Stimulated activated CD4-positive, alpha-beta T cell treated with anti-CD3 and anti-CD28 coated beads, Interleukin-12 subunit alpha, Interleukin-12 subunit beta, amount 100 ng/mL, for 4 hours (primary cell): ENCODE results near the gene SLC13A5.
"Not testable (repeated sequence)": the region's sequence is repeated elsewhere in the genome, so short reads cannot be mapped to it uniquely, and the experiment has no call there.

Experiments used
- DNase-seq: peaks from one replicate; pipeline ENCODE4 v3.0.0-alpha.2; 2020

Gene SLC13A5

DNA sequence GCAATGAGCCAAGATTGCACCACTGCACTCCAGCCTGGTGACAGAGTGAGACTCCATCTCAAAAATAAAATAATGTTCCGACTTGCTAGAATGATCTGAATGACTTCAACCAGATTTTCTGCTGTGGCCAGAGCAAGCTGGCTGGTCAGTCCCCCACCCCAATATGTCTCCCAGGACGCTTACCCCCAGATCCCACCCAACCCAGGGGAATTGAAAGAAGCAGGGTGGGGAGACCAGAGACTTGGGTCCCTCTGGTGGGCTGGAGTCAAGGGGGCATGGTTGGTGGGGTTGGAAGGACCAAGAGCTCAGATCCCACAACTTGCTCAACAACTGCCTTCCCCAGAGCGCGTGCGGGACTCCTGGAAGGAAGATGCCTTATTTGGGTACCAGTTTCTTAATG is 54.8 kb downstream of the SLC13A5 start:
- DNase-seq: not testable (repeated sequence)

DNA sequence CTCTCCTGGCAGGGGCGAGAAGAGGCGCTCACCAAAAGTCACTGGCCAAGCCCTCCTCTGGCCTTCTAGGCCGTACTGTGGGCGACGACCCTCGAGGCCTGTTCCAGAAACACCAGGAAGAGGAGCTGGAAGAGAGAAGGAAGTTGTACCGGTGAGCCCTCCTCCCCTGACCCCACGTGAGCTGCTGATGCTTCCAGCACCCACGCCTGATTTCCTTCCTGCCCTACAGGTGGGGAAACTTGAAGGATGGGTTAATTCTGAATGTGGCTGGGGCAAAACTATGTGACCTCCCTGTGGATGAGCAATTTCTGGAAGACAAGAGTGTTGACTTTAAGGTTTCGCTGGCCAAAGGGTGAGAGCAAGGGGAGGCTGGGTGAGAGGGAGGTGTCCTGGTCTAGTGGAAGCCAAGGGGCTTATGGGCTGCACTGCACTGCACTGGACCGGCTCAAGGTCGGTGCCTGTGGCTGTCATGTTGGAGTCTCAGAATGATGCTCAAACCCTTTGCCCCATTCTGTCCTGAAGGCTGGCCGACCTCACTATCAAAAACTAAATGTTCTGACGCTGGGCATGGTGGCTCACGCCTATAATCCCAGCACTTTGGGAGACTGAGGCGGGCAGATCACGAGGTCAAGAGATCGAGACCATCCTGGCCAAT is 55.4 kb downstream of the SLC13A5 start:
- no peak for DNase-seq

DNA sequence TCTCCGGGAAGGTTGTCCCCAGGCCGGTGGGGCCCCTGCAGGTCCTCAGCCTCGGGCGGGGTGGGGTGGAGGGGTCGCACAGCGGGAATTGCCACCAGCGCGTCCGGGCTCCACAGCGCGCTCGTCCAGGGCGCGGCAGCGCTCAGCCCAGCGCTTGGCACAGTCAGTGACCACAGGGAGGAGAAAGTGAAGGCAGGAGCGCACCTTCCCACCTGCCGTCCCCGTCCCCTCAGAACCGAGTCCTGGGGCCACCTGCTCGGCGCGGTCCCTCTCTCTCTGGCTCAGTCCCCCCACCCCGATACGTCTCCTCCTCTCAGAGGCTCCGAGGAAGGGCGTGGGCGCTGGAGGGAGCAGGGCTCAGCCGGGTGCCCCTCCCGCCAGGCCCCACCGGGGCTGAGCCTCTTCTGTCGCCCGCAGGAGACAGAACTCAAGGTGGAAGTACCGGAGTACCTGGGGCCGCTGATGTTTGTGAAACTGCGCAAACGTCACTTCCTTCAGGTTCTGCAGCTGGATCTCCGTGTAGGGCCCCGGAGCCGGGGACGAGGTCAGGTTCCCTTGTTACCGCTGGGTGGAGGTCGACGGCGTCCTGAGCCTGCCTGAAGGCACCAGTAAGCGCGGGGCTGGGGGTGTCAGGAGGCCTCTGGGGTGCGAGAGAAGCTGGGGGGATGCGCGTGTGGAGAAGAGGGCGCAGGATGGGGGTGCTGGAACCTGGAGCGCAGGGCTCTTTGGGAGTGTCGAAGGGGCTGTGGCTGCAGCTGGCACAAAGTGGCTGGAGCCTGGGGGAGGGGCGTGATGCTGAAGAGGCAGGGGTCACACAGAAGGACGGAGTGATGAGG is 56.2 kb downstream of the SLC13A5 start:
- peak; percentile 55 for DNase-seq

DNA sequence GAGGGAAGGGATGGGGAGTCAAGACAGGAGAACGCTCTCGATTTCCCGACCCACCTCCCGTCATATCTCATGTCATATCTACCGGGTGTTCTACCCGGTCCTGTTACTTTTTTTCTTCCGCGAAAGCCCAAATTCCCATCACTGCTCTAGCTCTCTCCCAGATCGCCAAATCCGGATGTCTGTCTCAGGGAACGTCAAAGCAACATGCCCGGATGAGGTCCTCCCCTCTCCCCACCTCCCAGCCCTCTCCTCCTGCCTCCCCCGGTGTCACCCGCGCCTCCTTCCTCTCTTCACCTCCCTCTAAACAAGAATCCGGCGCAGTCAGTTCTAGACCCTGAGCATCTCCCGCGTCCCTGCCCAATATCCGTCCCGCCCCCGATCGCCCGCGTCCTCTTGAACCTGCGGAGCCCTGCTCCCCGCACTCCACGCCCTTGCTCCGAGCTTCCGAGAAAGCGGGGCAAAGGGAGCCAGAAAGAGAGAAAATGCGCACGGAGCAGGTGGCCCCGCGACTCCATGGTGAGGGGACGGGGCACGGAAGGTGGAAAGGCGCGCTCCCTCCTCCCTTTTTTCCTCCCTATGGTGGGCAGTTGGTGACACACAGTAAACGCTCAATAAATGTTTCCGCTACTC is 57.3 kb downstream of the SLC13A5 start:
- not testable (repeated sequence) for DNase-seq

DNA sequence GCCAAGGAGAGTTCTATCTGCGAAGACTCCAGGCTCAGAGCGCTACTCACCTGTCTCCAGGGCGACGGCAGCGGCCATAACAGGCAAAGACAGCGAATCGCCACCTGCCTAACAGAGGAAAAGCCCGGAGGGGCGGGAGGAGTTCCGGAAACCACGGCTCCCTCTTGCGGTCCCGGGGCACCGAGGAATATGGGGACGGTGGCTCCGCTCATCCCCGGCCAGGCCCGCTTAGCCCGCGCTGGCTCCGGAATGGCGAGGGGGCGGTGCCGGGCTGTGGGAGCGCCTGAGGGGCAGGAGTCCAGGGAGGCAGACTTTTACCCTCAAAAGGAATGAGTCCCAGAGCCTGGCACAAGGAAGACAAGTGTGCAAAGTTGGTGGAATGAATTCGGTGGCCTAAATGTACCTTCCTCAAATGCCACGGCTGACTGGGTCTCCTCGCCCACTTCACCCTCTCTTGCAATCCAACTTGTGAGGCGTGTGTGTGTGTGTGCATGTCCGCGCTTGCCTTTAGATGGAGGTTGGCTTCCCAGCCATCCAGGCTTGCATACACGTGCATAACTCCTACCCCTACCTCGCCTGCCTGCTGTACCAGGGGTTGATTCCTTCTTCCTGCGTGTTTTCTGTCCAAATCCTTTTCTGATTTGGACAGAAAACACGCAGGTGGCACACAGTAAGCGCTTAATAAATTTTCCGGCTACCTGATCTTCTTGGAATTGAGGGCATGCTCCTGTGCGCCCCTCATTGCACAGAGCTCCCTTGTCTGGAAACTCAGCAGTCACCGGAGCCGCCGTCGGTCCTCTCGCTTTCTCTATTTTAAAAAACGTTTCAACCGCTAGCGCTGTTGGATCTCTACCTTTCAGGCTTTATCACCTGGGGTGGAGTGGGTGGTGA is 58.1 kb downstream of the SLC13A5 start:
- DNase-seq: no peak

DNA sequence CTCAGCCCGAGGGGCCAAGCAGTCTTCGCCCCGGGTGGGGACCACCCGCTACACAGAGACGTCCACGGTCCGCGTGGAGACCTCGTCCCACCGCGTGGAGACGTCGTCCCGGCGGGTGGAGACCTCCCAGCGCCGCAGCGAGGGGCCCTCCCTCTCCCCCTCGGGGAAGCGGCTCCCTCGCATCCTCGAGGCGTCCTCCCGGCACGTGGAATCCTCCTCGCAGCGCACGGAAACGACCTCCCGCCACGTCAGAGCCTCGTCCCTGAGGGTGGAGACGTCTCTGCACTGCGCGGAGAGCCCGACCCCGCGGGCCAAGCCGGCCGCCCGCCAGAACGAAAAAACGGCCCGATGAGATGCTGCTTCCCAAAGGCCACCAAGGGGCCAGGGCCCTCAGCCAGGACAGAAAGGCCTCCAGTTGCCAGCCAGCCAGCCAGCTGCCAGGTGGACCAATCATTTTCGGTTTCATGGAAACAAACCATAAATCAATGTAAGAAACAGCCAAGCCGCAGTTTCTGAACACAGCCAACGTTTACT is 61.2 kb downstream of the SLC13A5 start:
- DNase-seq: peak; percentile 24

DNA sequence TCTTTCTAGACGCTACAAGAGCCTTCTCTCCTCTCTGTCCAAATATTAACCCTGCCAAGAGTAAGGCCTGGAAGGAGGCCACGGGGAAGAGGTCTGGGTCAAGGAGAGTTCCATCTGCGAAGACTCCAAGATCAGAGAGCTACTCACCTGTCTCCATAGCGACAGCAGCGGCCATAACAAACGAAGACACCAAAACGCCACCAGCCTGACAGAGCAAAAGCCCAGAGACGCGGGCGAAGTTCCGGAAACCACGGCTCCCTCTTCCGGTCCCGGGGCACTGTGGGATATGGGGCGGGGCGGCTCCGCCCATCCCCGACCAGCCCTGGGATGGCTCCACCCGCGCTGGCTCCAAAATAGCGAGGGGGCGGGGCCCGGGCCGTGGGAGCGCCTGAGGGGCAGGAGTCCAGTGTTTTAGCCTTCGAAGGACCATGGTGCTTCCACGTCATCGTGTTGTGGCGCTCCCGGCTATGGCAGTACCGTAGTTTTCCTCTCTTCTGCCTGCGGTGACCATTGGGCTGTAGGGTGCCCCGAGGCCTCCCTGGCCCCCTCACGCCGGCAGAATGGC is 61.7 kb downstream of the SLC13A5 start, which contains the start of the genes C17orf100 and MED31:
Gene C17orf100 (plus strand): TSS at position 409 of the 565 bp plus-strand sequence. CDS start 152 bp downstream, at position 561.
Gene MED31 (minus strand): TSS at position 252 of the 565 bp plus-strand sequence. CDS start 77 bp downstream, at position 175.
- peak; percentile 93 for DNase-seq

DNA sequence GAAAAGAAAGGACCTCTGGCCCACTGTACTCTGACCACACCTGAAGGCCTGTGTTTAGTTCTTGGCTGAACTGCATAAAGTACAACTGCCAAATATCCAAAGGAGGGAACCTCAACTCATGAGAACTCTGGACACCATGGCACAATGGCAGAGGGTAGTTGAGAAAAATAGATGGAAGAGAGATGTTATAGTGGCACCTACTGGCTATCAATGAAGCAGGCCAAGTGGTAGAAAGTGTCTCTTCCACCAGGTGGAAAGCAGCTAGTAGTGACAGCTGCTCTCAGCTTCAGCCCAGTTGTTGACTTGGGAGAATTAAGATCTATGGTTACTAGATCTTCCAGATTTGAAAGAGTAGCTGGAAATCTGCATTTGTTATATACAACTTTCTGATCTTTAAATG is 65.0 kb downstream of the SLC13A5 start:
- DNase-seq: no peak

DNA sequence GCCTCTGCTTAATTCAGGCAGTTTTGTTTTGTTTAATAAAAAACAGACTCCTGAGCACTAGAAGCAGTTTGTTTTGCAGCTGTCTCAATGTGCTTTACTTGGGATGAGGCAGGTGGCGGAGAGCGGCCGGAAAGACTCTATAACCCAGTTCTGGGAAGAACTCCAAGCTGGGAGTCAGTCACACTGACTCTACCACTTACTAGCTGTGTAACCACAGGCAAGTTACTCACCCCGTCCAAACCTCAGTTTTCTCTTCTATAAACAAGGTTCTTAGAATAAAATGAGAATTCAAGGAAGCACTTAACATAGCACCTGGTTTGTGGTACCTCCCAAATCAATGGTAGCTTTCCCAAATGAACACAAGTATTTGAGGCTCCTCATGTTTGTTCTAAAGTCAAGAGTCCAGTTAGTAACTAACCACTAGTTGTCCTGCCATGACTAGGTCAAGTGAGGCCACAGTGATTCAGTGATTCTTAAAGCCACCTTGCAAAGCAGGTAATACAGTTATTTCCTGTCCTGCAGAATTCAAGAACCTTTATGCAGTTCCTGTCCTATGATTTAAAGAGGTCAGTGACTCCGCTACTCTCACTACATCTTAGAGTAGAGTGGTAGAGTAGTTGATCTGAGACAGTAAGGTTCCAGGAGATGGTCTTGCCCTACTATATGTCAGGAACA is 69.6 kb downstream of the SLC13A5 start:
- DNase-seq: no peak

DNA sequence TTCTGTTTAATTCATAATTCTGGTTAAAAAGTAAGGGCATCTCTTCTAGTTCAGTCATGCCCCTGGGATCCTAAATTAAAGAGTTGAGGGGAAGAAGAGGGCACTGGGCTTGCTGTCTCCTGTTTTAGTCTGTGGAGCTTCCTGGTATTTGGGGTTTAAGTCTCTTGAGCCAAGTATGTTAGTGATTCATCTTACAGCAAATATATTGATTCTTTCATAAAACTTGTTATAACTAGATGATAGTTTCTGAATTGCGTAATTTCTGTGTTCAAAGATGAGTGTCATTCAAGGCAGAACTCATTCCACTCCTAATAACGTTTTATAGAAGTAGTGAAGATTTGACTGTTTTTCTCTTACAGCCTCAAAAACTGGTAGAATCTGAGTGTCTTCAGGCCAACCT is 70.6 kb downstream of the SLC13A5 start:
- DNase-seq: no peak

DNA sequence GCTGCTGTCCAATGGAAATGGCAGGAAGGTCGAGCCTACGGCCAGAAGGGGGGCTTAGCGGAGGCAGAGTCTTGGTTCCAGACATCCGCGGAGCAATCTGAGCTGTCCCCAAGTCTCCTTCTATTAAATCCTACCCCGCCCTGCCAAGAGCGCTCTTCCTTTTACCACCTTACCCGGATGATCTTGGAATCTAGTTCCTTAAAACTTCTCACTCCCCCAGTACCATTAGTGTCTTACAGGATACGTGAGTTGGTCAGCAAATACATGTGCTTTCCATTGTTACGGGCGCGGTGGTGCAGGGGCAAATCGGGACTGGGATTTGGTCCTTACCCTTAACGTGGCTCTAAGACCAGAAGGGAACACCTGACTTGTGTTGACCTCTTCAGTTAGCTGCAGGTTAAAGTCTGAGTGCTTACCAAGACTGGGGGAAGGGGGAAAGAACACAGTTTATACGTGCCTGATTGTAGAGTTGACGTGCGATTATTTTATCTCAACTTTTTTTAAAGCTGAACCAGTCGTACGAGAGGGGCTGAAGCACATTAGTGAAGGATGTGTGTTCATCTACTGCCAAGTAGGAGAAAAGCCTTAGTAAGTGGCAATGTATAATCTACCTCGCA is 71.8 kb downstream of the SLC13A5 start:
- no peak for DNase-seq

DNA sequence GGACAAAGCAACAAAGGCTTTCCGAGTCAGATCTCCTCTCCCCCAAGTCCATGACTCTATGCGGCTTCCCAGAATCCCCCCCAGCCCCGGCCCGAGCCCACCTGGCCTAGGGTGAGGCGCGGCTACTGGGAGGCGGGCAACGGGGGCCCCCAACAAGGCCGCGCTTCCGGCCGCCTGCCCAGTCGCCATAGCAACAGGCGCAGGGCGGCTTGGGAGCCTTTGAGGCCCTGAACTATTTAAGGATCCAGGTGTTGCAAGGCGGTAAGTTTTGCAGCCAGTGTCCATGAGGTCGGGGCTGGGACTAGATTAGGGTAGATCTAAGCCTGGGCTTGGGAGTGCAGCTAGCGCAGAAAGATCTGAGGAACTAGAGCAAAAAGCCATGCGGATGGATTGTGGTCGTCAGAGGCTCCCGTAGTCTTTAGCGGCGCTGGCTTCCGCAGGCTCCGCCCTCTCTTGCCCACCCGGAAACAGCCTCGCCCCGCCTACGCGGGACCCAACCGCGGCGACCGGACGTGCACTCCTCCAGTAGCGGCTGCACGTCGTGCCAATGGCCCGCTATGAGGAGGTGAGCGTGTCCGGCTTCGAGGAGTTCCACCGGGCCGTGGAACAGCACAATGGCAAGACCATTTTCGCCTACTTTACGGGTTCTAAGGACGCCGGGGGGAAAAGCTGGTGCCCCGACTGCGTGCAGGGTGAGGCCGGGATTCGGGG is 72.5 kb downstream of the SLC13A5 start, which contains the start of the genes KIAA0753 and TXNDC17:
Gene KIAA0753 (minus strand): TSS at position 176 of the 711 bp plus-strand sequence. CDS start 5,608 bp downstream, outside the sequence.
Gene TXNDC17 (plus strand): TSS at position 525 of the 711 bp plus-strand sequence. CDS start 23 bp downstream, at position 548.
- peak; percentile 90 for DNase-seq

DNA sequence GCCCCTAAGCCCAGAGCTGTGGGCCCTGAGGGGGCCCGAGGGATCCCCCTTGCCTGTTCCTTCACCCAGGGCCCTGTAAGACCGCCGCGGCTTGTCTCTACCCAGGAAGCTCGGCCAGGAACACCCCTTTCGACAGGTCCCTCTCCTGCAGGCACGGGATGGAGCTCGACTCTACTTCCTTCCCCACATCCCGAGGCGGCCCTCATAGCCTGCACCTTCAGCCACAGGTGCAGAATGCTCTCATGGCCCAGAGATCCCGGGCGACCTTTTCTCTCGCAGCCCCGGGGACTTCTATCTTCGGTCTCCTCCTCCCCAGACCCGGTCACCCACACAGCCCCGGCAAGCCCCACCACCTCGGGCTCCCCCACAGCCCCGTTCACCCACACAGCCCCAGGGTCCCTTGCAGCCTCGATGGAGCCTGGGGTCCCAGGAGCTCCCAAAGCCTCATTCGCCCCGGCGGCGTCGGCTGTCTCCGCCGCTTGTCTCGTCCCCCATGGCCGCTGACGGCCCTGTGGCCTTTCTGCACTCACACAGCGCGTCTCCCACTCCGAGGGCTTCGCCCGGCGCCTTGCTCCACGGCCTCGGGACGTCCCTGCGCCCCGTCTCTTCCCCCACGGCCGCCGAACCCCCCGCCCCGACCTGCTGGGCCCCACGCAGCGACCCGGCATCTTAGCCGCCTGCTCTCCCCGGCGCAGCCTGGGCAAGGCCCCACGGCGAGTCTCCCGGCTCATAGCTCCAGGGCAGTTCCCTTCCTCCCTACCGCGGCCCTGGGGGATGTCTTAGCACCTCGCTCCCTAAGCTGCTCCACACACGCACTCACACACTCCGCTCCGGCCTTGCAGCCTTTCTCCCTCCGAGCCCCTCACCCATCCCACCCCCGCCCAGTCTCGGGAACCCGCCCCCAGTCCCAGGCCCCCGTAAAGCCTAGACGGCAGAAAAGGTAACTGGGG is 73.3 kb downstream of the SLC13A5 start:
- peak; percentile 33 for DNase-seq

DNA sequence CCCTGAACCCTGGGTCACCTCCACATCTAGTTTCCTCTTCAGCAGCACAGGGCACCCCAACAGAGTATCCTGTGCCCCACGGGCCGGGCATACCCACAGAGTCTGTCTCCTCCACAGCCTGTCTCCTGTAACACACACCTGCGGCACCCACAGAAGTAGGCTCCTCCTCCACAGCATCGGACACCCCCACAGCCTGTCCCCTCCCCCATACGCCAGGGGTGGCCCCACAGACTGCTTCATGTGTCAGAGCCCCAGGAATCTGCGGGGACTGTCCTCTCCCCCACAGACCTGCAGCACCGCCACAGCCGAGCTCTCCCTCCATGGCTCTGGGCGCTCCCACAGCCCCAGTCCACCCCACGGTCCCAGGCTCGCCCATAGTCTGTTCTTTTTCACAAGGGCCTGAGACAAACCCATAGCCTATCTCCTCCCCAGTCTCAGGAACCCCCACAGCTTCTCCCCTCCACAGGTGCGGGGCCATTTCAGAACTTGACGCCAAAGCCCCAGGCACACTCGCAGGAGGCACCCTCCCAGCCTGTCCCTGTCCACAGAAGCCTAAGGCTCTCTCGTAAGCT is 74.1 kb downstream of the SLC13A5 start:
- DNase-seq: no peak

DNA sequence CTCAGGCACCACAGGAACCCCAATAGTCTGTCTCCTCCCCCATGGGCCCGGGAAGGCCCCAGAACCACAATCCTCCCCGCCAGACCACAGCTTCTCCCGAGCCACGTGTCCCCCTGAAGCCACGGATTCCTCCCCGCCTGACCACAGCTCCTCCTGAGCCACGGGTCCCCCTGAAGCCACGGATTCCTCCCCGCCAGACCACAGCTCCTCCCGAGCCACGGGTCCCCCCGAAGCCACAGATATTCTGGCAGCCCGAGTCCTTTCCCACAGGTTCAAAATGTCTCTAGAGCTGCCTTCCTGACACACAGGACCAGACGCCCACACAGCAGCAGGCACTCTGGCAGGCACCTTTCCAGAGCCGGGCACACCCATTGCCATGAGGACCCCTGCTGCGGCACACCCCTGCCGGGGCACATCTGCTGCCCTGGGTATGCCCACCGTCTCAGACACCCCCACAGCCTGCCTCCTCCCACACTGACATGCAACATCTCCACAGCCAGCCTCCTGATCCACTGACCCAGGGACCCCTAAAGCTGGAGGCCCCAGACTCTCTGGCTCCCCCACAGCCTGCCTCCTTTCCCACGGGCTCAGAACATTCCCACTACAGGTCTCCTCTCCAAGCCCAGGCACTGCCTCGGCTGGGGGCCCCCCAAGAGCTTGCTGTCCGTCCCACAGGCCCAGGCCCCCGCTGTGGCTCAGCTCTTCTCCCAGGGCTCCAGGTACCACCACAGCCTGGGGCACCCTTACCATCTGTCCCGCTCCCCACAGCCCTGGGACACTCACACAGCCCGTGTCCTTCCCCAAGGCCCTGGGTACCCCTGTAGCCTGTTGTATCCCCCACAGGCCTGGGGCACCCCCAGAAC is 74.9 kb downstream of the SLC13A5 start:
- no peak for DNase-seq

DNA sequence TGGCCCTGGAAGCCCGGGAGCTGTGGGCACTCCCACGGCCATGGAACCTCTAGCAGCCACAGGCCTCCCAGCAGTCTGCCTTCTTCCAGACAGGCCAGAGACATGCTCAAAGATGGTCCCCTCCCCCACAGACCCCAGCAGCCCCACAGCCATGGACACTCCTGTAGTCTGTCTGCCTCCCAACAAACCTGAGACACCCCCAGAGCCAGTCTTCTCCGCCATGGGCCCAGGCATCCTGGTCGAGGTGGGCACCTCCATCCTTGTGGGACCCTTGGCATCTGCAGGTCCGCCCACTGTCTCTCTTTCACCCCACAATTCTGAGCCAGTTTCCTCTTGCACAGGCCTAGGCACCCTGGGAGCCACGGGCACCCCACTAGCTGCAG is 75.7 kb downstream of the SLC13A5 start:
- no peak for DNase-seq
